SIG-M5 treated with dmso at 0.1 percent for 504 hours (cell line): Measurements from ENCODE around the gene TCP11.

Experiments
- DNase-seq: peaks from one replicate; lab custom pipeline; 2025; ENCODE audit not compliant: unreplicated experiment; lab: John Stamatoyannopoulos, UW

The TCP11 gene

GRCh38 chr6:35082733-35083403 is 58.3 kb downstream of the TCP11 start:
- no peak for DNase-seq

DNA sequence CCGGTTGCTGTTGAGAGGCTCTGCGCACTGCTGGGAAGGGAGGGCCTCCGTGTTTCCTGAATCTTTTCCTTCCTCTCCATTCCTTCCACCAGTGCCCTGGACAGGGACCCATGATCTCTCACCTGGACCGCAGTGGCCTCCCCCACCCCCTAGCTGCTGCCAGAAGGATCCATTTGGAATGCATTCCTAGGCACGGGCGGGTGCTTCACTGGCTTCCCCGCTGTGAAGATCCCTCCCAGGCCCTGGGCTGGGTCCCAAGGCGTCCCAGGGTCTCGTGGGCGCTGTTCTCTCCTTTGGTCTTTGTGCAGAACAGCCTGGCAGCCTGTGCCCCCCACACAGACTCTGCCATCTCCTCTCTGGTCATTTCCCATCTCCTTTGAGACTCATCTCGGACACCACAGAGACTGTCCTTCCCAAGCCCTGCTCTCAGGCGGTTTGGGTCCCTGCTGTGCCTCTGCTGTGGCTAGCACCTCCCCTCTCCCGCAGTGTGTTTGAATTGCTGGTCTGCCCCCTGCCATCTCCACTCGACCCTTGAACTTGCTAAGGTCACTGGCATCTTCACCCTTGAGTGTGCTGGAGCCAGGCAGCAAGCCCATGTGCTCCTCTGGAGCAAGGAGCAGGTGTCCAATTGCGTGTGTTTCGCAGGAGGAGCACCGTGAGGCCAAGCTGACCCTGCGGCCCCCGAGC is 59.0 kb downstream of the TCP11 start:
- DNase-seq: no peak

DNA sequence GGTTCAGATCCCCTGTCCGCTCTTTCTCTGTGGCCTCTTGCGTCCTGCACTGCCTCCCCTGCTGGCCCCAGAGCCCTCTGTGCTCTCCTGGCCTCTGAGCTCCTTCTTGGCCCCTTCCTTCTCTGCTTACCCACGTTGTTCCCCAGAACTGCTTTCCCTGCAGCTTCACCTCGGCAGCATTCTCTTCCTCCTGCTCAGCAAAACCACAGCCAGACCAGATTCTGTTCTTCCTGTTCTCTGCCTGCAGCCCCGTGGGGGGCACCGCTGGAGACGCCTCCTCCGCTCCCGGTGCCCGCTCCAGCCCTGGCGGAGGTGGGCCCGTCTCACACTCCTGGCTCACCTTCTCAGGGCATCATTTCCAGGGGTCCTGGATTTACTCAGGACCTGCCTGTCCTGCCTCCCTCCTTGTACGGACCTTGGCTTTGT is 59.7 kb downstream of the TCP11 start:
- DNase-seq: peak; percentile 66

DNA sequence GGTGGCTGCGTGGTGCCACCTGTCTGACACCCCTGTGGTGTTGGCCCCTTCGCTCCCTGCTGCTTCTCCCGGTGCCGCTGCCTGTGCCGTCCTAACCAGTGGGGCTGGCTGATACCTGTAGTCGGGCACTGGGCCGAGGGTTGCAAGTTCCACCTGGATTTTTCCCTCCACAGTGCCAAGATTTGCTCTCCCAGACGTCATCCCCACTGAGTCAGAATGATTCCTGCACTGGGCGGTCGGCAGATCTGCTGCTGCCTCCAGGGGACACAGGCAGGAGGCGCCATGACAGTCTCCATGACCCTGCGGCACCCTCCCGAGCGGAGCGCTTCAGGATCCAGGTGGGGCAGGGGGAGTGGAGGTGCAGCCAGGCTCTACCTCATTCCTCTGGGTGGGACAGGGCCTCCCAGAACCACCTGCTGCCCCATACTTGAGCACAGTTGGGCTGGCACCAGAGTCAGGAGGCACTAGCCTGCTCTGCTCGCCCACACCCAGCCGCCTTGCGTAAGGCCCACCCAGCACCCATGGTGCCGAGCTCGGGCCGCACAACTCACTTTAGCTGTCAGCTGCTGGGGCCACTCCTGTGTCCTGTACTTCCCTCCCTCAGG is 60.2 kb downstream of the TCP11 start:
- peak; percentile 57 for DNase-seq

- no peak for DNase-seq
Measured at GRCh38 chr6:35080016-35080680, 61.0 kb downstream of the TCP11 start.

DNA sequence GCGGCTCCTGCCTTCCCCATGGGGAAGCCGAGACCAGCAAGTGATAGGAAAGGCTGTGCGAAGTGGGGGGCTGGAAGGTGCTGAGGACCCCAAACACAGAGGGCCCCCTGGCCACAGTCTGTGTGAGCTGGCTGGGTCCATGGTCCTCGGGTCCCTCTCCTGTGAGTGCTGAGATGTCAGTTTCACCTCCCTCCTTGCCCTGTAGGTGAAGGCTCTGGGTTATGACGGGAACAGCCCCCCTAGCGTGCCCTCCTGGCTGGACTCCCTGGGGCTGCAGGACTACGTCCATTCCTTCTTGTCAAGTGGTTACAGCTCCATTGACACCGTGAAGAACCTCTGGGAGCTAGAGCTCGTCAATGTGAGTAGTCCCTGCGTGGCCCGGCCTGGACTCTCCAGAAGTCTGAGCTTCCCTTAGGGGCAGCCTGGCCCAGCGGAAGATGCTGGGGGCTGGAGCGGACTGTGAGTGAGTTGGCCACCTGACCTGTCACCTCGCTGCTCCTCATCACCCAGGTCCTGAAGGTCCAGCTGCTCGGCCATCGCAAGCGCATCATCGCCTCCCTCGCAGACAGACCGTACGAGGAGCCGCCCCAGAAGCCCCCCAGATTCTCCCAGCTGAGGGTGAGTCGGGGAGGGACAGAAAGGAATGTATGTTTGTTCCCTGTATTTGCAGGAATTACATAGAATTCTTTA is 61.7 kb downstream of the TCP11 start:
- no peak for DNase-seq

- DNase-seq: no peak
Measured at GRCh38 chr6:35078896-35079295, 62.2 kb downstream of the TCP11 start.

- no peak for DNase-seq
Measured at GRCh38 chr6:35078226-35078850, 62.8 kb downstream of the TCP11 start.

- DNase-seq: no peak
Measured at GRCh38 chr6:35077713-35078105, 63.4 kb downstream of the TCP11 start.

DNA sequence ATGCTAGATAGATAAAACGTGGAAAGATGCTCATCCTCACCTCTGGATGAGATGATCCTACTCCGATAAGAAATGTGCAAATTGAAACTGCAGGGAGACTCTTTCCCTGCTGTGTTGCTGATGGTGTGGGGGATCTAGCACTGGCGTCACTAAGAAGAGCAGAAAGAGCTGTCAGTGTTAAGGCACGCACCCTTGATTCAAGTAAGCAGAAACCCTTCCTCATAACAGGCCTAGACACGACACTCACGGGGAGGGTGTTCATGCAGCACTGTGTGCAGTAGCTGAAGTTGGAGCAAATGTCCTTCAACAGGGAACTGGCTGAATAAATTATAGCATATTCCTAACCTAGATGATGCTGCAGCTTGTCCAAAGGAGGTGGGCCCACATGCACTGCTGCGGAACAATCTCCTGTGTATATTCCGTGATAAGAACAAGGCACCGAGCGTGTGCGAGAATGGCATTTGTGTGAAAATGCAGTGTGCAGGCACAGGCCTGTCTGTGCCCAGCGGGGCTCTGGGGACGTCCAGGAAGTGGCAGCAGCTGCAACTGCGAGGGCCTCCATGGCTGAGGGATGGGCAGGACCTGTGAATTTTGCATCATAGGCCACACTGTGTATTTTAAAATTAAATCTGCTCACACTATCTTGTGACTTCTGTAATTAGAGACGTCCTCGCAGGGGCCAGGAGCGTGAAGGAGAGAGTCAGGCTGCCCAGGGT is 64.0 kb downstream of the TCP11 start:
- no peak for DNase-seq

GRCh38 chr6:35073766-35074471 is 67.2 kb downstream of the TCP11 start:
- DNase-seq: no peak

- no peak for DNase-seq
Measured at GRCh38 chr6:35073211-35073610, 67.9 kb downstream of the TCP11 start.

- DNase-seq: no peak
Measured at GRCh38 chr6:35072698-35073055, 68.5 kb downstream of the TCP11 start.

GRCh38 chr6:35072051-35072697 is 69.0 kb downstream of the TCP11 start:
- no peak for DNase-seq

DNA sequence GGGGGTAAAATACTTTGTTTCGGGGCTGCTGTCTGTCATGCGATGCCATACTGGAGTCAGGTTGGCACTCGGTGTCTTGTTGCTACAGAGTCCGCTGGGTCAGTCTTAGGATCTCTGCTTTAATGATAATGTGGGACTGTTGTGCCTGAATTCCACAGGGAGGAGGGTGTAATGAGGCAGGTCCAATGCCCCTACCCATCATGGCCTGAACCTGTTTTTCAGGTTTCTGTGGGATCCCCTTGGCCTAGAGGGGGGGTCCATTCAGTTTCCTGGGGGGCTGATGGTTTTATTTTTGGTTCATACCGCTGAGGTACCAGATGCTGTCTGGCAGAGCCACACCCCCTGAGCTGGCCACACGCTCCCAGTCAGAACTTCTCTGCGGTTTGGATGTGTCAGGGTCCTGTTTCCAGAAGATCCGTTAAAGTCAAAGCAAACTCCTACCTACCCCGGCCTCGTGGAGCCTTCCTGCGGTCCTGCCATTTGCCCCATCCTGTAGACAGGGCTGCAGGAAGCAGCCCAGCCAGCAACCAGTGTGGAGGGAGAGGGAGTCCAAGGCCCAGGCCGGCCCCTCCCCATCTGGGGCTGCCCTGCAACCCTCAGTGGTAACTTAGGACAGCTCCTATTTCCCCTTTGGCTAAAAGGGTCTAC is 69.7 kb downstream of the TCP11 start:
- no peak for DNase-seq

DNA sequence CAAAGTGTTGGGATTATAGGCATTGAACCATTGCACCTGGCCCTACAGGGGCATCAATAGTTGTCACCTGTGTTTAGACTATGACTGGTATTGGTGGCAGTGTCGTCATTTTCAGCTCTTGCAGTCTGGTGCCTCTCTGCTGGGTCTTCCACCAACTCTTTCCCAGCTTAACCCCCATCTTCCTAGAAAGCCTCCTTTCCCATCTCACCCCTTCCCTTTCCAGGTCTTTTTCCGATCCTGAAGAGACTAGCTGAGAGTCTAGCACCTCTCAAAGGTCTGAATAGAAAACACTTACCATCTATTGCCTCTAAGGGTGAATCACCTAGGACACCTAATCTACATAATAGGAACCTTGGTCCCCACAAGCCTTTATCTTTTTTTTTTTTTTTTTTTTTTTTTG is 71.0 kb downstream of the TCP11 start:
- no peak for DNase-seq

GRCh38 chr6:35069262-35069661 is 71.9 kb downstream of the TCP11 start:
- DNase-seq: no peak

DNA sequence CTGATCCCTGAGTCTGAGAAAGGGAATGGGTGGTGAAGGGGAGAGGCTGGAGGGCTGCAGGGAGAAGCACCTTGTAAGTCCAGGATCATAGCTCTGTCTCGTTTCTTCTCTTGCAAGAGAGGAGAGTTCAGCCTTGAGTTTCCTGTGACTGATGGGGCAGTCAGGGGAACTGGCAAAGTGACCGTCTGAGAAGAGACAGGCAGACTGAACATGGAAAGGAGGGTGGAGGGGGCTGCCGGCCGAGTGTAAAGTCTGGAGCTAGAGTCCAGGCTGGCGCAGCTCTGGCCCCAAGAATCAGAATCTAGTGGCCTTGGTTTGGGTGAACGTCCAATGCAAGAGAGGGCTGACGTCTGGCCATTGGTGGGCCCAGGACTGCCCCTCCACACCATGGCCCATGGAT is 72.5 kb downstream of the TCP11 start:
- DNase-seq: no peak

- DNase-seq: no peak
Measured at GRCh38 chr6:35068206-35068605, 72.9 kb downstream of the TCP11 start.
